ENCODE results near the gene TMEM259. TPM values are rescaled to one million over a fixed set of nuclear protein-coding genes. Genes with fewer than 3 reads are reported as not detected.

TMEM259 gene
- total RNA-seq, 4 donors from 2014 or later, result 226 to 676 (median 303) TPM

DNA sequence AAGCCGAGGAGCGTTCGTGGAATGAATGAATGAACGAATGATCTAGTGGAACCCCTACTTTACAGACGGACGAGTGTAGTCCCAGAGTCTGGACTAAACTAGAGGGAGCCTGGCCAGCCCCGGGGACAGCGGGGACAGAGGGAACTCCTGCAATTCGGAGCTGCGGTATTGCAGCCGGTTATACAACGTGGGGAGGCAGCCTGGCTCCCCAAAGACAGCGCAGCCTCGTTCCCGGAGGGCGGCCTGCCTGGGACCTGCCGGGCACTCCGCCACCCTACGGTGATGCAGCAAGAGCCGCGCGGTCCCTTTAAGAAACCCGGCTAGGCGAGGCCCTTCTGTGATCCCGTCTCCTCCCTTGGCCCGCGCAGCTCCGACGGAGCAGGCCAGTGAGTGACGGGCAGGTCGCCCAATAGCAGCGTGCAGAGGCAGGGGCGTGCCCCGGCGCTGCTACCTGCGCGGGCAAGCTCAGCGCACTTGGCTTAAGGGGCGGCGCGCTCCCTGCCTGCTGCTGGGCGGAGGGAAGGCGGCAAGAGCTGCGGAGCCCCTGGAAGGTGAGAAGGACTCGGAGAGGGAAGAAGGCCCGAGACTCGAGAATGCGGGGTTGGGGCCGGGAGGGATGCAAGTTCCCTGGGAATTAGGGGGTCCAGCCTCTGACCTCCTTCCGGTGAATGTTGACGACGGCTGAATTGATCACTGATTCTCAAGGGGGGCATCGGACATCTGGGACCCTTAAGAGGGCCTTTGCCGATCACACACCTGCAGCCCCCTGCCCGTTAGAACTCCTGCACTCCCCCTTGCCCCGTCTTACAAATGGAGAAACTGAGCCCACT lies 18.9 kb upstream of the TMEM259 start, which contains the start of gene ABCA7:
ABCA7 (plus strand) TSS at position 462 of the 830 bp plus-strand sequence. CDS start 1,255 bp downstream, outside the sequence.
- Histone ChIP-seq H3K27me3 (no peaks in the 10 kb centered on the region), H3K4me3 (peak within 1 kb of the TSS; percentile 23 to 55 (median 42)), H3K9me3 (no peaks in the 10 kb centered on the region), H3K4me1 (peaks cover 29 to 55% (median 34%) of the 10 kb centered on the region in 4 donors), H3K27ac (peak within 1 kb of the TSS; percentile 72 to 81 (median 78)), H3K36me3 (peaks cover 0 to 8% (median 4%) of the 10 kb centered on the region in 4 donors)
- DNase-seq, result peak; percentile 99
- intact Hi-C loops (cut with DNase I; ENCODE audit: low total_unique reads) (no loop called here), in situ Hi-C loops (cut with MboI; ENCODE audit: low pct_ligation_motif_present in 1 of 4, low pct_unique_long_range_greater_than_20kb in 1 of 4, low sequenced_read_pairs in 3 of 4) (no loop called here)
- 2% methylated on average over 56 of the region's 56 CpGs; no CpG with 5 or more reads in 1 of the 2 donors for WGBS, 2 donors (ENCODE audit: low coverage in 1 of 2)
- no peak for TF ChIP-seq EP300 (IDR thresholded peaks at IDR 0.05; ENCODE audit: low read depth)
- TF ChIP-seq POLR2A (IDR thresholded peaks at IDR 0.05), result peak; percentile 81
- TF ChIP-seq, protein P1, sequence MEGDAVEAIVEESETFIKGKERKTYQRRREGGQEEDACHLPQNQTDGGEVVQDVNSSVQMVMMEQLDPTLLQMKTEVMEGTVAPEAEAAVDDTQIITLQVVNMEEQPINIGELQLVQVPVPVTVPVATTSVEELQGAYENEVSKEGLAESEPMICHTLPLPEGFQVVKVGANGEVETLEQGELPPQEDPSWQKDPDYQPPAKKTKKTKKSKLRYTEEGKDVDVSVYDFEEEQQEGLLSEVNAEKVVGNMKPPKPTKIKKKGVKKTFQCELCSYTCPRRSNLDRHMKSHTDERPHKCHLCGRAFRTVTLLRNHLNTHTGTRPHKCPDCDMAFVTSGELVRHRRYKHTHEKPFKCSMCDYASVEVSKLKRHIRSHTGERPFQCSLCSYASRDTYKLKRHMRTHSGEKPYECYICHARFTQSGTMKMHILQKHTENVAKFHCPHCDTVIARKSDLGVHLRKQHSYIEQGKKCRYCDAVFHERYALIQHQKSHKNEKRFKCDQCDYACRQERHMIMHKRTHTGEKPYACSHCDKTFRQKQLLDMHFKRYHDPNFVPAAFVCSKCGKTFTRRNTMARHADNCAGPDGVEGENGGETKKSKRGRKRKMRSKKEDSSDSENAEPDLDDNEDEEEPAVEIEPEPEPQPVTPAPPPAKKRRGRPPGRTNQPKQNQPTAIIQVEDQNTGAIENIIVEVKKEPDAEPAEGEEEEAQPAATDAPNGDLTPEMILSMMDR (IDR thresholded peaks at IDR 0.05), result no peak
- peak; percentile 90 to 96 (median 90) for TF ChIP-seq POLR2AphosphoS5 (IDR thresholded peaks at IDR 0.05)

DNA sequence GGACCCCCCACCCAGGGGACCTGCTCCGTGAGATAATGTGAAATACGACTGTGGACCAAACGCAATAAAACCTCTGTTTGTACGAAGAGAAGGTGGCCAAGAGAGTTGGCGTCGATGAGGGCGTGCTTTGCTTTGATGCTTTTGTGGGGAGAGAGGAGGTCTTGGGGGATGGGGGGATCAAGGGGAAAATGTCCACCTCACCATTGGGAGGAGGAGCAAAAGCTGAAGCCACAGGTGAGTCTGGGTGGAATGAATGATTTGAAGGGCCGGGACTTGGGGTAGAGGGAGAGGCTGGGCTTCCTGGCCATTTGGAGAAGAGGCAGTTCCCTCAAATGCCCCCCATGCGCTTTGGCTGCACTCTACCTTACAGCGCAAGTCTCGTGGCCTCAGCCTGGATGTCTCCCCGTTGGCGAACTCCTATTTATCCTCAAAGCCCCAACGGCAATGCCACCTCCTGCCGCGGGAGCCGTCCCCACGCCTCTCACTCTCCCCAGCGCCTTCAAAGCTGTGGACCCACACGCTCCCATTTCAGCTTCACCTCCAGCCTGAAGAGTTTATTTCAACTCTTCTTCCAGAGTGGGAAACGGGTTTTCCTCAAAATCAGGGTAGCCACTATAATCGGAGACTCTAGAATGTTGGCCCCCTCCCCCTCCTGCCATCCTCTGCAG lies 18.2 kb upstream of the TMEM259 start:
- Histone ChIP-seq H3K36me3 (peaks cover 0 to 8% (median 4%) of the 10 kb centered on the region in 4 donors), H3K9me3 (no peaks in the 10 kb centered on the region), H3K27me3 (no peaks in the 10 kb centered on the region), H3K4me3 (peak overlapping the region in 2 of 4 donors; percentile 52 to 55), H3K27ac (peak overlapping the region; percentile 72 to 81 (median 78)), H3K4me1 (peaks cover 29 to 55% (median 34%) of the 10 kb centered on the region in 4 donors)
- WGBS, 2 donors (ENCODE audit: low coverage in 1 of 2), result 61 to 81% methylated on average over 5 to 22 of the region's 22 CpGs
- no peak for TF ChIP-seq POLR2A (IDR thresholded peaks at IDR 0.05)
- intact Hi-C loops (cut with DNase I; ENCODE audit: low total_unique reads) (no loop called here), in situ Hi-C loops (cut with MboI; ENCODE audit: low pct_ligation_motif_present in 1 of 4, low pct_unique_long_range_greater_than_20kb in 1 of 4, low sequenced_read_pairs in 3 of 4) (no loop called here)
- no peak for DNase-seq

GRCh38 chr19:1037621-1038064 lies 16.7 kb upstream of the TMEM259 start:
- peak; percentile 13 for DNase-seq
- no peak overlapping the region for H3K4me3 ChIP-seq

GRCh38 chr19:1035998-1036621 lies 15.2 kb upstream of the TMEM259 start:
- intact Hi-C loops (cut with DNase I; ENCODE audit: low total_unique reads) (no loop called here), in situ Hi-C loops (cut with MboI; ENCODE audit: low pct_ligation_motif_present in 1 of 4, low pct_unique_long_range_greater_than_20kb in 1 of 4, low sequenced_read_pairs in 3 of 4) (no loop called here)
- Histone ChIP-seq H3K4me1 (peaks cover 13 to 32% (median 16%) of the 10 kb centered on the region in 4 donors), H3K36me3 (peaks cover 0 to 17% (median 8%) of the 10 kb centered on the region in 4 donors), H3K4me3 (no peak overlapping the region), H3K27me3 (no peaks in the 10 kb centered on the region), H3K27ac (no peak overlapping the region), H3K9me3 (no peaks in the 10 kb centered on the region)
- peak; percentile 7 for DNase-seq
- 90% methylated on average over 29 of the region's 29 CpGs; no CpG with 5 or more reads in 1 of the 2 donors for WGBS, 2 donors (ENCODE audit: low coverage in 1 of 2)
- TF ChIP-seq, protein P1 (IDR thresholded peaks at IDR 0.05), result no peak
- no peak for TF ChIP-seq EP300 (IDR thresholded peaks at IDR 0.05; ENCODE audit: low read depth)
- no peak for TF ChIP-seq POLR2AphosphoS5 (IDR thresholded peaks at IDR 0.05)
- no peak for TF ChIP-seq POLR2A (IDR thresholded peaks at IDR 0.05)

More at GRCh38 chr19:1037621-1038064, 16.7 kb upstream of the TMEM259 start:
- Histone ChIP-seq H3K9me3 (no peaks in the 10 kb centered on the region), H3K36me3 (peaks cover 0 to 8% (median 4%) of the 10 kb centered on the region in 4 donors), H3K27me3 (no peaks in the 10 kb centered on the region), H3K27ac (peak overlapping the region; percentile 18 to 79 (median 56)), H3K4me1 (peaks cover 26 to 47% (median 29%) of the 10 kb centered on the region in 4 donors)
- WGBS, 2 donors (ENCODE audit: low coverage in 1 of 2), result 66% methylated on average over 22 of the region's 22 CpGs; no CpG with 5 or more reads in 1 of the 2 donors
- intact Hi-C loops (cut with DNase I; ENCODE audit: low total_unique reads), result no loop called here
- in situ Hi-C loops (cut with MboI; ENCODE audit: low pct_ligation_motif_present in 1 of 4, low pct_unique_long_range_greater_than_20kb in 1 of 4, low sequenced_read_pairs in 3 of 4), result no loop called here
- TF ChIP-seq POLR2A (IDR thresholded peaks at IDR 0.05), result no peak
- TF ChIP-seq EP300 (IDR thresholded peaks at IDR 0.05; ENCODE audit: low read depth), result no peak
- TF ChIP-seq, protein P1 (IDR thresholded peaks at IDR 0.05), result no peak
- TF ChIP-seq POLR2AphosphoS5 (IDR thresholded peaks at IDR 0.05), result no peak
